AG20443 (cell line): ENCODE data around the gene GMEB2.
A peak's percentile ranks its signal among the peaks of the same experiment; 100 is the strongest.

Experiments
- DNase-seq: peaks from one replicate; pipeline ENCODE4 v3.0.0; 2012; ENCODE audit warnings: low spot score, mixed read lengths

GMEB2 gene

GRCh38 chr20:63589261-63590217, 37.4 kb downstream of the GMEB2 start:
- no peak for DNase-seq

- no peak for DNase-seq
These were observed 38.3 kb downstream of the GMEB2 start for GRCh38 chr20:63588641-63589041.

- DNase-seq, result no peak
These were observed 38.9 kb downstream of the GMEB2 start for GRCh38 chr20:63587776-63588591.

- no peak for DNase-seq
These were observed 39.6 kb downstream of the GMEB2 start for GRCh38 chr20:63587256-63587655.

- no peak for DNase-seq
These were observed 40.1 kb downstream of the GMEB2 start for GRCh38 chr20:63586797-63587196.

GRCh38 chr20:63585616-63586565, 41.0 kb downstream of the GMEB2 start:
- DNase-seq, result no peak

GRCh38 chr20:63582382-63583063, 44.4 kb downstream of the GMEB2 start:
- DNase-seq, result no peak

GRCh38 chr20:63580796-63581461, 46.0 kb downstream of the GMEB2 start:
- DNase-seq, result peak; percentile 32

- no peak for DNase-seq
These were observed 47.7 kb downstream of the GMEB2 start for GRCh38 chr20:63579017-63579694.

GRCh38 chr20:63578224-63579016, 48.5 kb downstream of the GMEB2 start:
- DNase-seq, result no peak

- no peak for DNase-seq
These were observed 49.5 kb downstream of the GMEB2 start for GRCh38 chr20:63577317-63577894.

- DNase-seq, result peak; percentile 42
These were observed 50.6 kb downstream of the GMEB2 start for GRCh38 chr20:63576311-63576710.

- peak; percentile 32 for DNase-seq
These were observed 51.8 kb downstream of the GMEB2 start for GRCh38 chr20:63574829-63575743.

GRCh38 chr20:63574156-63574828, 52.6 kb downstream of the GMEB2 start, which contains the start of gene HELZ2:
HELZ2 (minus strand) TSS chr20:63574239; CDS start chr20:63572385, 1,854 bp downstream.
- DNase-seq, result peak; percentile 94

- DNase-seq, result no peak
These were observed 53.2 kb downstream of the GMEB2 start for GRCh38 chr20:63573647-63574131.

- DNase-seq, result no peak
These were observed 53.9 kb downstream of the GMEB2 start for GRCh38 chr20:63572788-63573646.
